OCI-LY7 (cell line): Measurements from ENCODE around the gene EPHA10.
"Not testable (repeated sequence)": the region's sequence is repeated elsewhere in the genome, so short reads cannot be mapped to it uniquely, and the experiment has no call there.

Experiments used
- CTCF ChIP-seq: fragments of 200-600 bp; sonication (generic); conservative IDR thresholded peaks from 2 replicates; pipeline ENCODE4 v1.5.1; 2014; ENCODE audit warnings: mild to moderate bottlenecking, antibody characterized with exemption, low read length, moderate library complexity, mixed read lengths
- EZH2phosphoT487 ChIP-seq: fragments of 200-600 bp; sonication (generic); IDR thresholded peaks from 2 replicates; pipeline ENCODE4 v1.6.1; 2018; ENCODE audit warnings: low read depth, borderline replicate concordance, mild to moderate bottlenecking, mixed run types, antibody characterized with exemption, low read length, moderate library complexity, mixed read lengths

- not testable (repeated sequence) for TF ChIP-seq CTCF, EZH2phosphoT487
Measured at GRCh38 chr1:37687764-37688163, 77.2 kb downstream of the EPHA10 start.
